Measurements from ENCODE around the gene CEMIP.

DNA sequence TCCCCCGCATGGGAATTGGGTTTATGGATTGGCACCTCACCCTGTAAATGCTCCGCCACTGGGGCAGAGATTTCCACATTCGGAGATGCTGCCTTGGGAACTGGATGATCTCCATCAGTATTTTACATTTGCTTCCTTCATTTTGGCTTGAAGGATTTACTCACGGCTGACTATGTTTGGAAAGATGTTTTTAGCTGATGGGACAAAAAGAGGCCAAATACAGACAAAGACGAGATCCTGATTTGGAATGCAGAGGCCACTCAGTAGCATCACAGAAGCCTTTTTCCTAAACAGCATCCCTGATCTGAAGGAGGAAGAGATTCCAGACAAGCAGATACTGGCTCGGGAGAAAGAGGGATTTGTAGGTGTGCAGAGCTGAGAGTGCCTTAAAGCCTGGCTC is 133.5 kb downstream of the CEMIP start:
- TF ChIP-seq POLR2A (IDR thresholded peaks at IDR 0.05) (no peak), POLR2AphosphoS5 (IDR thresholded peaks at IDR 0.05) (no peak)

Measured in transverse colon (tissue), 3 donors.